Tibial nerve (tissue), 4 donors: ENCODE results near the gene PCDHA2. TPM values are rescaled to one million over a fixed set of nuclear protein-coding genes. Genes with fewer than 3 reads are reported as not detected.
"Not testable (repeated sequence)": the region's sequence is repeated elsewhere in the genome, so short reads cannot be mapped to it uniquely, and the experiment has no call there.

ENCODE experiments used
- DNase-seq, 2 donors: peaks; one replicate each; pipeline ENCODE4 v3.0.0-alpha.2; 2019; ENCODE audit warnings: low spot score in 2 of 2
- H3K27ac ChIP-seq, 4 donors: fragments of 200-600 bp; sonication (generic) in 3 of 4; one replicate each; pipeline ENCODE4 v1.5.1; 2017 to 2019; ENCODE audit warnings: mild to moderate bottlenecking in 1 of 4
- H3K27me3 ChIP-seq, 2 donors: fragments of 200-600 bp; sonication (generic) in 1 of 2; one replicate each; pipeline versions ENCODE4 v1.5.1 to v1.6.0; 2017 to 2019
- H3K36me3 ChIP-seq, 3 donors: fragments of 200-600 bp; sonication (generic); one replicate each; pipeline ENCODE4 v1.5.1; 2018 to 2019
- H3K4me1 ChIP-seq, 4 donors: fragments of 200-600 bp; sonication (generic) in 3 of 4; one replicate each; pipeline ENCODE4 v1.5.1; 2017 to 2019
- H3K4me3 ChIP-seq, 4 donors: fragments of 200-600 bp; sonication (generic) in 3 of 4; one replicate each; pipeline ENCODE4 v1.5.1; 2017 to 2019; ENCODE audit warnings: mild to moderate bottlenecking in 1 of 4, moderate library complexity in 1 of 4
- H3K9me3 ChIP-seq, 4 donors: fragments of 200-600 bp; sonication (generic) in 3 of 4; one replicate each; pipeline ENCODE4 v1.5.1; 2017 to 2019
- CTCF ChIP-seq, 5 experiments: fragments of 200-600 bp in 3 of 5; fragments of 450-650 bp in 2 of 5; sonication (generic) in 3 of 5; IDR thresholded peaks; one replicate each; pipeline ENCODE4 v1.5.1; 2016 to 2019; ENCODE audit warnings: antibody characterized with exemption in 5 of 5, mild to moderate bottlenecking in 3 of 5, moderate library complexity in 2 of 5
- EP300 ChIP-seq, 2 donors: sonication (generic); formaldehyde crosslinking; IDR thresholded peaks; one replicate each; pipeline ENCODE4 v1.6.1; 2017; ENCODE audit warnings: antibody characterized with exemption in 2 of 2, mild to moderate bottlenecking in 1 of 2
- POLR2A ChIP-seq, 2 donors: fragments of 450-650 bp; IDR thresholded peaks; one replicate each; pipeline ENCODE4 v1.6.1; 2017; ENCODE audit warnings: antibody characterized with exemption in 2 of 2, mild to moderate bottlenecking in 2 of 2, moderate library complexity in 2 of 2
- WGBS, 2 donors: methylation state at CpG; one replicate each; pipeline ENCODE4 v1.1.5; 2018; 5-methylcytosine and 5-hydroxymethylcytosine counted together
- total RNA-seq, 4 donors: library from RNA; depleted of rRNA; stranded (reverse); fragments of >200 nt; gene quantifications; one replicate each; pipeline ENCODE4 v1.1.0, GENCODE V29; 2016

PCDHA2 gene
- total RNA-seq, 4 donors from 2014 or later: 0.21 TPM; not detected in 3

- Histone ChIP-seq H3K4me3 (peak within 1 kb of the TSS; percentile 22 to 51 (median 28)), H3K4me1 (no peaks in the 10 kb centered on the region), H3K27me3 (no peaks in the 10 kb centered on the region), H3K27ac (peak within 1 kb of the TSS in 2 of 4 donors; percentile 12 to 52), H3K9me3 (peaks cover 0 to 74% (median 6%) of the 10 kb centered on the region in 4 donors), H3K36me3 (peaks cover 0 to 3% (median 0%) of the 10 kb centered on the region in 3 donors)
- peak in 1 of 2 donors; percentile 30 for DNase-seq
- TF ChIP-seq EP300 (IDR thresholded peaks at IDR 0.05) (no peak), CTCF (IDR thresholded peaks at IDR 0.05) (peak in 3 of 5 experiments; percentile 20 to 40 (median 37)), POLR2A (IDR thresholded peaks at IDR 0.05) (no peak)
- 21 to 23% methylated on average over 38 to 40 of the region's 47 CpGs for WGBS, 2 donors
These were observed 12.5 kb downstream of the PCDHA2 start, which contains the start of gene PCDHA4 for GRCh38 chr5:140806834-140807775. TSS of gene PCDHA4 (plus strand) at chr5:140807068.

GRCh38 chr5:140808241-140808888 lies 13.7 kb downstream of the PCDHA2 start:
- H3K4me3 ChIP-seq, H3K4me1 ChIP-seq, DNase-seq, H3K27me3 ChIP-seq, H3K27ac ChIP-seq, H3K36me3 ChIP-seq: not testable (repeated sequence)
- 69 to 70% methylated on average over 30 to 61 of the region's 62 CpGs for WGBS, 2 donors
- H3K9me3 ChIP-seq: peaks cover 0 to 67% (median 6%) of the 10 kb centered on the region in 4 donors

DNA sequence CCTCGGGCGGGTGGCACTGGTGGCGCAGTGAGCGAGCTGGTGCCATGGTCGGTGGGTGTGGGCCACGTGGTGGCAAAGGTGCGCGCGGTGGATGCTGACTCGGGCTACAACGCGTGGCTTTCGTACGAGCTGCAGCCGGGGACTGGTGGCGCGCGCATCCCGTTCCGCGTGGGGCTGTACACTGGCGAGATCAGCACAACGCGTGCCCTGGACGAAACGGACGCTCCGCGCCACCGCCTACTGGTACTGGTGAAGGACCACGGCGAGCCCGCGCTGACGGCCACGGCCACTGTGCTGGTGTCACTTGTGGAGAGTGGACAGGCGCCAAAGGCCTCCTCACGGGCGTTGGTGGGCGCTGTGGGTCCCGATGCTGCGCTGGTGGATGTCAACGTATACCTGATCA lies 14.2 kb downstream of the PCDHA2 start:
- Histone ChIP-seq H3K4me1 (no peaks in the 10 kb centered on the region), H3K9me3 (peaks cover 0 to 62% (median 6%) of the 10 kb centered on the region in 4 donors), H3K4me3 (no peak overlapping the region), H3K27me3 (no peaks in the 10 kb centered on the region), H3K27ac (no peak overlapping the region), H3K36me3 (peaks cover 0 to 3% (median 0%) of the 10 kb centered on the region in 3 donors)
- no peak for DNase-seq
- WGBS, 2 donors: 76 to 77% methylated on average over 11 to 39 of the region's 43 CpGs
- TF ChIP-seq CTCF (IDR thresholded peaks at IDR 0.05): no peak
- no peak for TF ChIP-seq POLR2A (IDR thresholded peaks at IDR 0.05)
- no peak for TF ChIP-seq EP300 (IDR thresholded peaks at IDR 0.05)

DNA sequence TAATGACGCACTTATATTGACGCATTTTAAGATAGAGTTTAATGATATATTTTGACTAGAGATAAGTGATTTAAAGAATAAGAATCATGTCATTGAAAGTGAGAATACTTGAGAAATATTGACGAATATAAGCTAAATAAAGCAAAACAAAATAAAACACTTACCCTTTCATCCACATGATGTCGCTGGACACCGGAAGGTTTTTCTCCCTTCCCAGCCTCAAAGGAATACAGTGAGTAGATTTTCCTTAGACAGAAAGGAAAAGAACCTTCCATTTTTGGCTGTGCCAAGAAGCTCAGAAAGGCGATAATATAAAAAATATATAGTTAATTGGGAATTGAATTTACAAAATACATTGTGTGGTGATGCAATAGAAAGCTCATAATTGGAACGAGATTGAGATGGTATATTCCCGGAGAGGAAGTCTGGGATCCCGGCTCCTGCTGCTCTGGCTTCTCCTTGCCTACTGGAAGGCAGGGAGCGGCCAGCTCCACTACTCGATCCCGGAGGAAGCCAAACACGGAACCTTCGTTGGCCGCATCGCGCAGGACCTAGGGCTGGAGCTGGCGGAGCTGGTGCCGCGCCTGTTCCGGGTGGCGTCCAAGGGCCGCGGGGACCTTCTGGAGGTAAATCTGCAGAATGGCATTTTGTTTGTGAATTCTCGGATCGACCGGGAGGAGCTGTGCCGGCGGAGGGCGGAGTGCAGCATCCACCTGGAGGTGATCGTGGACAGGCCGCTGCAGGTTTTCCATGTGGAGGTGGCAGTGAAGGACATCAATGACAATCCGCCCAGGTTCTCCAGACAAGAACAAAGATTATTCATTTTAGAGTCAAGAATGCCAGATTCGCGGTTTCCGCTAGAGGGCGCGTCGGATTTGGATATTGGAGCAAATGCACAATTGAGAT lies 27.0 kb downstream of the PCDHA2 start, which contains the start of gene PCDHA5:
TSS of gene PCDHA5 (plus strand) at position 239 of the 906 bp plus-strand sequence.
- DNase-seq: peak in 1 of 2 donors; percentile 19
- H3K36me3 ChIP-seq: no peaks in the 10 kb centered on the region
- WGBS, 2 donors: 28 to 34% methylated on average over 39 of the region's 39 CpGs
- no peak within 1 kb of the TSS for H3K27ac ChIP-seq
- no peaks in the 10 kb centered on the region for H3K27me3 ChIP-seq
- H3K4me3 ChIP-seq: peak within 1 kb of the TSS in 1 of 4 donors; percentile 33
- TF ChIP-seq CTCF (IDR thresholded peaks at IDR 0.05) (peak in 2 of 5 experiments; percentile 15 to 26), EP300 (IDR thresholded peaks at IDR 0.05) (no peak)
- no peaks in the 10 kb centered on the region for H3K4me1 ChIP-seq
- peaks cover 0 to 42% (median 4%) of the 10 kb centered on the region in 4 donors for H3K9me3 ChIP-seq

GRCh38 chr5:140822281-140822629 lies 27.6 kb downstream of the PCDHA2 start:
- Histone ChIP-seq H3K36me3 (no peaks in the 10 kb centered on the region), H3K27me3 (no peaks in the 10 kb centered on the region), H3K27ac (no peak overlapping the region), H3K4me1 (no peaks in the 10 kb centered on the region), H3K9me3 (peaks cover 0 to 42% (median 4%) of the 10 kb centered on the region in 4 donors), H3K4me3 (no peak overlapping the region)
- DNase-seq: no peak
- TF ChIP-seq CTCF (IDR thresholded peaks at IDR 0.05) (no peak), POLR2A (IDR thresholded peaks at IDR 0.05) (no peak), EP300 (IDR thresholded peaks at IDR 0.05) (no peak)
- WGBS, 2 donors: 26 to 28% methylated on average over 6 of the region's 6 CpGs

DNA sequence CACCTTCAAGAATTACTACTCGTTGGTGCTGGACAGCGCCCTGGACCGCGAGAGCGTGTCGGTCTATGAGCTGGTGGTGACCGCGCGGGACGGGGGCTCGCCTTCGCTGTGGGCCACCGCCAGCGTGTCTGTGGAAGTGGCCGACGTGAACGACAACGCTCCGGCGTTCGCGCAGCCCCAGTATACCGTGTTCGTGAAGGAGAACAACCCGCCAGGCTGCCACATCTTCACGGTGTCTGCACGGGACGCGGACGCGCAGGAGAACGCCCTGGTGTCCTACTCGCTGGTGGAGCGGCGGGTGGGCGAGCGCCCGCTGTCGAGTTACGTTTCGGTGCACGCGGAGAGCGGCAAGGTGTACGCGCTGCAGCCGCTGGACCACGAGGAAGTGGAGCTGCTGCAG lies 28.3 kb downstream of the PCDHA2 start:
- H3K4me3 ChIP-seq, H3K4me1 ChIP-seq, H3K27ac ChIP-seq, H3K36me3 ChIP-seq, H3K27me3 ChIP-seq, DNase-seq: not testable (repeated sequence)
- peaks cover 0 to 47% (median 5%) of the 10 kb centered on the region in 4 donors for H3K9me3 ChIP-seq
- WGBS, 2 donors: 58 to 70% methylated on average over 22 to 43 of the region's 48 CpGs
